ENCODE measurements around the gene TGFB1I1.

- TF ChIP-seq POLR2A (IDR thresholded peaks at IDR 0.05) (no peak), CTCF (IDR thresholded peaks at IDR 0.05) (no peak), POLR2AphosphoS5 (IDR thresholded peaks at IDR 0.05) (no peak)
Observed at GRCh38 chr16:31478956-31479355, 7.0 kb downstream of the TGFB1I1 start.

Measured in breast epithelium (tissue), 3 donors.